ENCODE data around the gene TECTB.
"Not testable (repeated sequence)": the region's sequence is repeated elsewhere in the genome, so short reads cannot be mapped to it uniquely, and the experiment has no call there.

TECTB gene

DNA sequence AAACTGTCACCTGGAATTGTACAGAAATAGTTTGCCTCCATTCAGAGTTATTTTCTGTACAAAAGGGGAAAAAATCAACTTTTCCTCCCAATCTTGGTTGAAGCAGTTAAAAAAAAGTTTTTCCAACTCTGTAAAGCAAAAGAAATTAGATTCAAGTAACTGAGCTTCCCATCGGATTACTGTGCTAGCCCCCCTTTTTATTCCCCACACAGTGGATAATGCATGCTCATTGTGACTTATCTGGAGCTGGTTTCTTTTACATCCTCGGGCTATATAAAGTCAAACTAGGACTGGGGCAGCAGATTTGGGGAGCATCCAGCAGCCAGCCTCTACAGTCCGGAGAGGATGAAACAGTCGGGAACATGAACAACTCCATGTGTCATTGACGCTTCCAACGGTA is at the start of gene TECTB:
TECTB (plus strand) TSS at position 301 of the 400 bp plus-strand sequence. CDS start 335 bp downstream, outside the sequence.
- DNase-seq: no peak

DNA sequence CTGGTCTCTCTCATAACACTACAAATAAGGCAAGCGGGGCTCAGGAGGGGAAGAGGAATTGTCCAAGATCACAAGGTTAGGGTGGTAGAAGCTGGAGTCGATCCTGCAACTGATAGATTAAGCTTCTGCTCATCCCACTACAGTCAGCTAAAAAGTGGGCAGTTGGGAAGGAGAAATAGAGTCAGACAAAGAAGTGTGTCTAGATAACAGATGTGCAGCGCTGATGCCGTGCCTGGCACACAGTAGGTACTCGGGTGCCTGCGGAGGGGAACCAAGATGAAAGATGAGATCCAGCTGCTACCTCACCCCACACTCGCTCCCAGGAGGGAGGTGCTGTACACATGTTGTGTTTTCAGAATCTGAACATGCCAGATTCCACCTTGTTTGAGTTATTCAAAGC is 48.1 kb upstream of the TECTB start:
- no peak for DNase-seq

GRCh38 chr10:112235920-112236319 is 47.3 kb upstream of the TECTB start:
- DNase-seq: no peak

GRCh38 chr10:112236486-112236885 is 46.7 kb upstream of the TECTB start:
- no peak for DNase-seq

- no peak for DNase-seq
These were observed 43.9 kb upstream of the TECTB start for GRCh38 chr10:112239347-112239746.

GRCh38 chr10:112240441-112240840 is 42.8 kb upstream of the TECTB start:
- DNase-seq: no peak

DNA sequence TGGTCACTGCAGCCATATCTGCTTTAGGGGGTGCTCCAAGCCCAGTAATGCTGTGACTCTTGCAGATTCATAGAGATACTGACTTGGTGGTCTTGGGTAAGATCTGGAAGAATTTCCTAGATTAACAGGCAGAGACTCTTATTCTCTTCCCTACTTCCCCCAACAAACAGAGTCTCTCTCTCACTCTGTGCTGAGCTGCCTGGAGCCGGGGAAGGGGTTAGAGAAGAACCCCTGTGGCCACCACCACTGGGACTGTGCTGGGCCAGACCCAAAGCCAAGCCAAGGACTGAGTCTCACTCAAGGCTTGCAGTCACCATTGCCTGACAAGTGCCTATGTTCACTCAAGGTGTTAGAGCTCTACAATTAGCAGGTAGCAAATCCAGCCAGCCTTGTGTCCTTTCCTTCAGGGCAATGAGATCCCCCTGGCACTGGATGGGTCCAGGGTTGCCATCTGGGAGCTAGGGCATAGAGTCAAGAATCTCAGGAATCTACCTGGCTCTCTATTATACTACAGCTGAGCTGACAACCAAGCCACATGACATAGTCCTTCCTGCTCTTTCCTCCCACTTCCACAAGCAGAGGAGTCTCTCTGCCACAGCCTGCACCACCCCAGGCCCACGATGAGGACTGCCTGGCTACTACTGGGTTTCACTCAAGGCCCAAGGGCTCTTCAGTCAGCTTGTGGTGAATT is 41.4 kb upstream of the TECTB start:
- DNase-seq: no peak

DNA sequence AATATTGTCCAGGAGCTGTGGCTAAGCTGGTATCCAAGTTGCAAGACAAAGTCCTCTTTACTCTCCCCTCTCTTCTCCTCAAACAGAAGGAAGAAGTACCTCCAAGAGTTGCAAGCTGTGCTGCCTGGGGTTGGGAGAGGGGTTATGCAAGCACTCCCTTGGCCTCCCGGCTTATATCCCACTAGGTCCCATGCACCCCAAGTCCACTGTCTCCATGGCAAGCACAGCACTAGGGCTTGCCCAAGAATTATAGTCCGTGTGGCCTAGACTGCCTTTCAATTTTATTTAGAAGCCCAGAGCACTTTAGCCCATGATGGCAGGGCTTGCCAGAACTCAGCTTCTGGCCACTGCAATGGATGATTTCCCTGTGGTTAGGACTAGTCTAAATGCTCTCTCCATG is 40.4 kb upstream of the TECTB start:
- DNase-seq: no peak

- no peak for DNase-seq
These were observed 39.5 kb upstream of the TECTB start for GRCh38 chr10:112243713-112244112.

- DNase-seq: no peak
These were observed 39.0 kb upstream of the TECTB start for GRCh38 chr10:112244197-112244596.

GRCh38 chr10:112247791-112248190 is 35.4 kb upstream of the TECTB start:
- no peak for DNase-seq

DNA sequence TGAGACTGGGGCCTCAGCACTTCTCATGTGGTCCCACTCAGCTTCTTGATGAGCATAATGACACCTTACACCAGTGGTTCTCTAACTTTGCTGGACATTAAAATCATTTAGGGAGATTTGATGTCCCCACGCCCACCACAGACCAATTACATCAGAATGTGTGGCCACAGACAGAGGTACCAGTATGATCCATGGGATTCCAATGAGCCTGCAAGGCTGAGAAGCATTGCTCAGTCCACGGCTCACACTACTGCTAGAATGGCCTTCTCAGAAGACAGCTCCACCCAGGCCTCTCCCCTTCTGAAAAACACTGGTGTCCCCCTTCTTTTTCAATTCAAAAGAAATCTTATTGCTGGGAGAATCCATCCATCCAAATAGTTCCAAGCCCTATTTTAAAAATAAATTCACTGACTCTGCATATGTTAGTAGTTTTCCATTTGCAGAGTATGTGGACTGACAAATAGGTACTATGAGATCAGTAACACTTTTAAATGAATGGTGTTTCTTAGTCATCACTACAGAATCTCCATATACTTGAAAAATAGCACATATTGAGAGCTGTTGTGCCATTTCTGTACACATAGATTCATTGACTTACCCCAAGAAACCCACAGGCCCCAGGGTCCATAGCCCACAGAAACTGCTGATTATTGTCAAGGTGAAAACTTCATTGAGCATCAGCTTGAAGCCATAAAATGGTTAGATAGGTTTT is 34.5 kb upstream of the TECTB start:
- DNase-seq: no peak

DNA sequence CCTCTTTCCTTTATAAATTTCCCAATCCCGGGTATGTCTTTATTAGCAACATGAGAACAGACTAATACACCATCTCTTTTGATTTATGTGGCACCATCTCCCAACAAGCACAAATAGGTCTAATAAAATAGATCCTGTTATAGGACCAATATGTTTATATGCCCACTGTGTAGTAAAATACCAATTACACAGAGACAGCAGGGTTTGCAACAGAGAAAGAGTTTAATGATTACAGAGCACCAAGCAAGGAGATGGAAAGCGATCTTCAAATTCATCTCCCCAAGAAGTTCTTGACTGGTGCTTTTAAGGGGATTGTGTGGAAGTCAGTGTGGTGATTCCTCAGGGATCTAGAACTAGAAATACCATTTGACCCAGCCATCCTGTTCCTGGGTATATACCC is 33.5 kb upstream of the TECTB start:
- no peak for DNase-seq

- DNase-seq: no peak
These were observed 32.6 kb upstream of the TECTB start for GRCh38 chr10:112250555-112250954.

DNA sequence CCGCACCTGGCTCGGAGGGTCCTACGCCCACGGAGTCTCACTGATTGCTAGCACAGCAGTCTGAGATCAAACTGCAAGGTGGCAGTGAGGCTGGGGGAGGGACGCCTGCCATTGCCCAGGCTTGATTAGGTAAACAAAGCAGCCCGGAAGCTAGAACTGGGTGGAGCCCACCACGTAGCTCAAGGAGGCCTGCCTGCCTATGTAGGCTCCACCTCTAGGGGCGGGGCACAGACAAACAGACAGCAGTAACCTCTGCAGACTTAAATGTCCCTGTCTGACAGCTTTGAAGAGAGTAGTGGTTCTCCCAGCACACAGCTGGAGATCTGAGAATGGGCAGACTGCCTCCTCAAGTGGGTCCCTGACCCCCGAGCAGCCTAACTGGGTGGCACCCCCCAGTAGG is 32.0 kb upstream of the TECTB start:
- not testable (repeated sequence) for DNase-seq

DNA sequence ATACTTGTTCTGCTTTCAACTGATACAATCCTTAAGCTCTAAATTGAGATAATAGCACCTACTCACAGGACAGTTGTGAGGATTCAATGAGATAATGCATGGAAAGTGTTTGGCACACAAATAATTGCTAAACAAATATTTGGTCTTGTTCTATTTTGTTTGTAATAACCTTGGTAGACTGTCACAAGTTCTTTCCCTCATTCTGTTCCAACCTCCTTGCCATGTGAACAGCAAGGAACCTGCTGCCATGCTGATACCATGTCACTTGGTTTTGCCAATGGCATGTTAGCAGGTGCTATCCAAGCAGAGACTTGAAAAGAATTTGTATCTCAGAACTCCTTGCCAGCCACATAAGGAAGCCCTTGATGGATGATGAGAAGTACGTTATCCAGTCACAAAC is 24.8 kb upstream of the TECTB start:
- DNase-seq: no peak

DNA sequence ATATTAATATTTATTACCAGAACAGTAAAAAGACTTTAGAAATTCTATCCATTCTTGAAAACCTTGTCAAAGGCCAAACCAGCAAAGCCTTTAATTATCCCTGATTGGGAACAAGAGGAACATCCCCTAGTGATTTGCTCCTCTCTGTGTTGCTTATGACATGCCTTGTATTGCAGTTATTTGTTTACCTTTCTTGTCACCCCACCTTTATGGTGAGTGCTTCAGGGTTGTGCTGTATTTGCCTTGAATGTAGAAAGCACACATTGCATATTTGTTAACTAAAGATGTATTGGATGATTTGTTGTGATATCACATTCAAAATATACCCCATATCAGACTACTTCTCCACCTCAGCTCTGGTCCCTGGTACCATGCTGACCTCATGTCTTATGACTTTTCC is 23.5 kb upstream of the TECTB start:
- DNase-seq: no peak

DNA sequence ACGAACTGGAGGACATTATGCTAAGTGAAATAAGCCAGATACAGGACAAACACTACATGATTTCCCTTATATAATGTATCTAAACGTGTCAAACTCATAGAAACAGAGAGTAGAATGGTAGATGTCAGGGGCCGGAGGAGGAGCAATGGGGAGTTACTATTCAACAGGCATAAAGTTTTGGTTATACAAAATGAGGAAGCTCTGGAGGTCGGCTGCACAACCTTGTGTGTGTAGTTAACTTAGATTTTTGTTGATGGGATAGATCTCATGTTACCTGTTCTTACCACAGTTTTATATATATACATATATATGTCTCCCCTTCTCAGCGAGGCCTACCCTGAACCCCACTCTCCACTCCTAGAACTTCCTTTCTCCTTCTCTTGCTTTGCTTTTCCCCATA is 22.4 kb upstream of the TECTB start:
- no peak for DNase-seq

GRCh38 chr10:112261281-112261822 is 21.8 kb upstream of the TECTB start:
- DNase-seq: no peak

DNA sequence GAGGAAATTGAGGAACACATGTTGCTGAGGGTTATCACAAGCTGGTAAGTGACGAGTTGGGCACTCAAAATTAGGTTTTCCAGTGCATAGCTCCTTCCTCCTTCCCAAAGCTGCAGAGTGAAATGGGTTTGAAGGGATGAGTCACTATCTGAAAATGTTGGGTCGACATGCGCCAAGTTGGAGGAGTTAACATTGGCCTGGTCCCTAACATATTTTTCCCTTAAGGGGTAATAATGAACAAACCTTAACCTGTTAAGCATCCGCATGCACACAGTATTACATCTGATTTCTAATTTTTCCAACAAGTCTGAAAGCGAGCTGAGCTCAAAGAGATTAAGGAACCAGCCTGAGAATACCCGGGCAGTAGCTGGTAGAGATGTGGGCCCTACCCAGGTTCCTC is 20.7 kb upstream of the TECTB start:
- DNase-seq: no peak

GRCh38 chr10:112265745-112266144 is 17.5 kb upstream of the TECTB start:
- DNase-seq: no peak

DNA sequence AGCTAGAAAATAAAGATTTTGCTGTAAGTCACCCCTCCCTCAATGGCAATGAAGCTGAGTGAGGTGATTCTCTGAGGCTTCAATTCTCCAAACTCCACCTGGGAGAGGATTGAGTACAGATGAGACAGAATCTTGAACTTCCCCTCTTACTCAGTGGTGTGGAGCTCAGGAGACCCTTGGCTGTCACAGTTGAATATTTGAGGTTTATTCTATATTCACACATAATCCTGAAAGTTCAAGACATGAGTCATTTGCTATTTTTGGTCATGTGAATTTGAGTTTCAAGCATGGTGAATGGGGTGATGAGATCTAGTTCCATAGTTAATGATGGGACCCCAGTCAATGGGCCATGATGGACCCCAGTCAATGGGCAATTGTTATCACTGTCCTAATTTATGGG is 13.9 kb upstream of the TECTB start:
- no peak for DNase-seq

GRCh38 chr10:112271982-112272381 is 11.2 kb upstream of the TECTB start:
- DNase-seq: no peak

DNA sequence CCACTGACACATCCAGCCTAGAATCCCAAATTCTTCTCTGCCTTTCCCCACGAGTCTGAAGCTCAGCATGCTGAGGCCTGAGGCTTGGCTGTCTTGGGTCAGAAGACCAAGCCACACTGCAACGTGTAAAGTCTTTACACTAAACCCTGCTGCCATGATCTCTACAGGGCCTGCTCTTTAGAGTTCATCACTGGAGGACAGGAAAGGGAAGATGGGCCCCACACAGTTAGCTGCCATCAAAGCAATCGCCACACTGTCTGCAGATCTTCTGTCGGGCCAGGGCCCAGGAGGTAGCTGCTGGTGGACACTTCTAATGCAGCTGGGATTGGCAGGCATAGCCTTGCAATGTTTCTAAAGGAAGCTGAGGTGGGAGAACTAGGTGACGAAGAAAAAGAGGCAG is 8.4 kb upstream of the TECTB start:
- no peak for DNase-seq

Measured in activated T-cell treated with anti-CD3 and anti-CD28 coated beads, Interleukin-2, amount 50 U/mL, for 1 hour (primary cell).